Type B pancreatic cell (in vitro differentiated cells): Measurements from ENCODE around the gene STON2. TPM values are rescaled to one million over a fixed set of nuclear protein-coding genes. Genes with fewer than 3 reads are reported as not detected.

Source experiments
- DNase-seq: peaks from one replicate; pipeline ENCODE4 v3.0.0; 2021; ENCODE audit warnings: mixed read lengths; ENCODE audit not compliant: unreplicated experiment; ENCODE audit errors: extremely low spot score
- H3K27ac Mint-ChIP-seq: 2 replicates; pipeline ENCODE4 v1.8.0; 2021; ENCODE audit warnings: mild to moderate bottlenecking, mixed read lengths
- H3K27me3 Mint-ChIP-seq: 2 replicates; pipeline ENCODE4 v1.8.0; 2021; ENCODE audit warnings: mixed read lengths
- H3K36me3 Mint-ChIP-seq: 2 replicates; pipeline ENCODE4 v1.8.0; 2021; ENCODE audit warnings: mixed read lengths
- H3K4me1 Mint-ChIP-seq: one replicate; pipeline ENCODE4 v1.8.0; 2021; ENCODE audit warnings: mixed read lengths; ENCODE audit not compliant: unreplicated experiment
- H3K4me3 Mint-ChIP-seq: 2 replicates; pipeline ENCODE4 v1.8.0; 2021; ENCODE audit warnings: mild to moderate bottlenecking, mixed read lengths
- H3K9me3 Mint-ChIP-seq: 2 replicates; pipeline ENCODE4 v1.8.0; 2021; ENCODE audit warnings: mixed read lengths
- total RNA-seq: library from RNA; stranded (reverse); gene quantifications from 2 replicates; pipeline ENCODE4 v1.2.1, GENCODE V29; 2021; ENCODE audit warnings: low replicate concordance
- TF ChIP-seq, protein P1 (sequence below): fragments of 200-600 bp; sonication (generic); conservative IDR thresholded peaks from 2 replicates; pipeline ENCODE4 v1.5.0; 2021; ENCODE audit warnings: antibody characterized with exemption, mild to moderate bottlenecking

The STON2 gene
- total RNA-seq, 1 donor from 2014 or later = 40.4 TPM

DNA sequence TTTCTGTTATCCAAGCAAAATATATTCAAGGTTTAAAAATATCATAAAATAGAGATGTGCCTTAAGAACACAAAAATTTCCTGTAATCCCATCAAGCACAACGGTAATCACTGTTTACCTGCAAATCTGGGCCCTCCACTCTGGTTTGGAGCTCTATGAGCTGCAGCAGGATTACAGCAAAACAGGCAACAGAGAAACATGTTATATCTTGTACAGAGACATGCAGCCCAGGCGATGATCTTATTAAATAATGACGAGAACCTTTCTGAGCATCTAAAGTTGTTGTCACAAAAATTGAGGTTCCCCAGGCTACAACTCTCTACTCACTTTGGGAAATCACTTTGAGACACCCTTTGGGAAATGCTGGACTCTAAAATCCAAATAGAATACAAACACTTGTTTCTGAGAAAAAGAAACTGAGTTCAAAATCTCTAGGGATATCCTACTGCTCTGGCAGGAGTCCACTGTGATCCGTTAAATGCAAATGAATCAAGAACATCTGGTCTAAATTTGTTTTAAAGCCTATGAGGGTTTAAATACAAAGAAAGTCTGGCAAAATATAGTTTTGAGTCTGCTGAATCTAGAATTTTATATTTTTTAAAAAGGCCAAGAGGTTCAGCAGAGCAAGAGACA lies 36.3 kb downstream of the STON2 start:
- Mint-ChIP-seq H3K9me3 (no peaks in the 10 kb centered on the region), H3K36me3 (no peaks in the 10 kb centered on the region), H3K27ac (no peak overlapping the region), H3K4me1 (peaks cover 8% of the 10 kb centered on the region), H3K27me3 (no peaks in the 10 kb centered on the region), H3K4me3 (no peak overlapping the region)
- TF ChIP-seq, protein P1, sequence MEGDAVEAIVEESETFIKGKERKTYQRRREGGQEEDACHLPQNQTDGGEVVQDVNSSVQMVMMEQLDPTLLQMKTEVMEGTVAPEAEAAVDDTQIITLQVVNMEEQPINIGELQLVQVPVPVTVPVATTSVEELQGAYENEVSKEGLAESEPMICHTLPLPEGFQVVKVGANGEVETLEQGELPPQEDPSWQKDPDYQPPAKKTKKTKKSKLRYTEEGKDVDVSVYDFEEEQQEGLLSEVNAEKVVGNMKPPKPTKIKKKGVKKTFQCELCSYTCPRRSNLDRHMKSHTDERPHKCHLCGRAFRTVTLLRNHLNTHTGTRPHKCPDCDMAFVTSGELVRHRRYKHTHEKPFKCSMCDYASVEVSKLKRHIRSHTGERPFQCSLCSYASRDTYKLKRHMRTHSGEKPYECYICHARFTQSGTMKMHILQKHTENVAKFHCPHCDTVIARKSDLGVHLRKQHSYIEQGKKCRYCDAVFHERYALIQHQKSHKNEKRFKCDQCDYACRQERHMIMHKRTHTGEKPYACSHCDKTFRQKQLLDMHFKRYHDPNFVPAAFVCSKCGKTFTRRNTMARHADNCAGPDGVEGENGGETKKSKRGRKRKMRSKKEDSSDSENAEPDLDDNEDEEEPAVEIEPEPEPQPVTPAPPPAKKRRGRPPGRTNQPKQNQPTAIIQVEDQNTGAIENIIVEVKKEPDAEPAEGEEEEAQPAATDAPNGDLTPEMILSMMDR = no peak
- DNase-seq = no peak

DNA sequence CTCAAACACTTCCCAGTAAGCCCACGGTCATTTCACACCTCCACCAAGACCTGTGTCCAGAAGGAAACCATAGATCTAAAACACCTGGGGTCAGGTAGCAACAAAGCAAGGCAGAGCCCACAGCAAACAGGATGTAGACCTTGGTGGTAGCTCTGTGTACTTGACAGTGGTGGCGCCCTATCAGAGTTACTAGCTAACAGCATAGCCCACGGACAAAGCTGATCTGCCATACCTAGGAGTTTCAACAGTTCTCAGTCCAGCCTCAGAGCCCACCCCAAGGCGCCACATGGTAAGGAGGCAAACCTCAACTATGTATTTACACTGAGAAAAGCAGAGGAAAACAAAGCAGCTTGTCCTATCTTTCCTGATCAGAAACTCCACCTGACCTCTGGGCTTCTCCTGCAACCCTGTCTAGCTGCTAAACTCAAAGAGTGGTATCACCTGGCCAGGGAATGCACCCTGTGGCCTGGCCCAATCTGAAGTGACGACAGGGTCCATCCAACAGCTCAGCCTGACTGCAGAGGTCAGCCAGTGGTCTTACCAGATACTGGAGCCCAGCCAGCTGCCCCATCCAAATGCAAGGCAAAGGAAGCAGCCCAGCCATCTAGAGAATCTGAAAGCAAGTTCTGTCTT lies 46.3 kb downstream of the STON2 start:
- TF ChIP-seq, protein P1 = no peak
- no peaks in the 10 kb centered on the region for H3K27me3 Mint-ChIP-seq
- H3K9me3 Mint-ChIP-seq = no peaks in the 10 kb centered on the region
- H3K4me1 Mint-ChIP-seq = no peaks in the 10 kb centered on the region
- H3K4me3 Mint-ChIP-seq = no peak overlapping the region
- H3K27ac Mint-ChIP-seq = no peak overlapping the region
- H3K36me3 Mint-ChIP-seq = peaks cover 3% of the 10 kb centered on the region
- no peak for DNase-seq

DNA sequence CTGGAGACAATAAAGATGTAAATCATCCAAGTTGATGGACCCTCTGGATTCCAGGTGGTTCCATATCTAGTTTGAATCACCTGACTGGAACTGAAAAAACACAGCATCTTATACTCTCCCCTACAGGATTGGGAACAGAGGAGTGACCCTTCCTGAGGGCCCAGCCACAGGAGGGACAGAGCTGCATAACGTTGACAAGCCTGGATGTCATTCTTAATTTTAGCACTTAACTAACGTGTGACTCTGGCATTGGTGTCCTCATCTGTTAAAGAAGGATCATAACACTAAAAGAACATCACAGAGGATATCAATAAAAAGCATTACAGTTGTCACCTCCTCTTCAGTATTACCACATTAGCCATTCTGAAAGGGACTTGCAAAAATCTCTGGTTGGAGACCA lies 47.7 kb downstream of the STON2 start:
- peaks cover 3% of the 10 kb centered on the region for H3K36me3 Mint-ChIP-seq
- TF ChIP-seq, protein P1 = no peak
- no peaks in the 10 kb centered on the region for H3K4me1 Mint-ChIP-seq
- no peak for DNase-seq
- H3K9me3 Mint-ChIP-seq = no peaks in the 10 kb centered on the region
- no peaks in the 10 kb centered on the region for H3K27me3 Mint-ChIP-seq
- no peak overlapping the region for H3K27ac Mint-ChIP-seq
- H3K4me3 Mint-ChIP-seq = no peak overlapping the region

DNA sequence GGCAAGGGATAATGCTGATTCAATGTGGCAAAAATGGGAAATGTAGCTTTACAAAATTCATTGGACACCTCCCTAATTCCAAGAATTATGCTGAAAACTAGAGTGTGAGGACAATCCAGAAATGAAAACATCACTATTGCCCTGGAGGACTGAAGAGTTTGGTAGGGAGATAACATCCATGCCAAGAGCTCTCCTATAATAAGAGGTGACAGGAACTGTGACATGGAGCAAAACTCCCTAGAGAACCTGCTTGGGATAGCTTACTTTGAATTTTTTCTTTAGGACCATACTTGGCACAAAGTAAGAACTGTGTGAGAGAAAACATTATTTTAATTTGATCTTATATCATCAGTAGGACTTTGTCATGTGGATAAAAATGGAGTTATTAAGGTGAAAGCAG lies 48.9 kb downstream of the STON2 start:
- H3K9me3 Mint-ChIP-seq = no peaks in the 10 kb centered on the region
- H3K4me3 Mint-ChIP-seq = no peak overlapping the region
- H3K4me1 Mint-ChIP-seq = no peaks in the 10 kb centered on the region
- TF ChIP-seq, protein P1 = no peak
- no peak overlapping the region for H3K27ac Mint-ChIP-seq
- no peak for DNase-seq
- H3K27me3 Mint-ChIP-seq = no peaks in the 10 kb centered on the region
- peaks cover 3% of the 10 kb centered on the region for H3K36me3 Mint-ChIP-seq

DNA sequence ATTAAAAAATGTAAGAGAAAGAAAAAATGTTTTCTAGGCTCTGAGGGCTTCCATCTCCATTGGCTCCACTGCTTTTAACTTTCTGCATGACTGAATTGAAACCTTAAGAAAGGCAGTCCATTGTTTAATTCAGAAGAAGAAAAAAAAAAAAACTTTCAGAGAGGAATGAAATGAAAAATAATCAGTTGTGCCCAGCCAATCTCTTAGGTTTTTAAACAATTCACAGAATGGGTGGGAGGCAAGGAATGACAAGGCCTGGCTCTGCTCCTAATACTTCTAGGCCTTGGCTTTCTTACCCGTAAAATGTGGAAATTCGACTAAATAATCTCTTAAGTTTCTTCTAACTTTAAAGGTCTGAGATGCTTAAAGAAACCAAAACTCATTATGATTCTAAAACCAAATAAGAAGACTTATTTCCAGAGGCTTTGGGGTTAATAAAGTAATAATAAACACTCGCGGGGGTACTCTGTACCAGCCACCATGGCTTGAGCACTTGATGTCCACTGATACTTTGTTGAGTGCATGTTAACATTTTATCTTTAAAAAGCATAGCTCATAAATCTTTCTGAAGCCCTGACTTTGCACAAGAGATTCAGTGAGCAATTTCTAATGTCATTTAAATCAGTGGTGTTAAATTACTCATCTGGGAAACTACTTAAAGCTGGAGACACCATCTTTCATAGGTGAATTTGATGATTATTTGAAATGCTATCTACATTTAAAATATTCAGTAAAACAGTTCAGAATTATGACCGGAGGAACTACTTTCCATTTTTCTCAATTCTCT lies 49.6 kb downstream of the STON2 start:
- Mint-ChIP-seq H3K4me3 (no peak overlapping the region), H3K36me3 (peaks cover 3% of the 10 kb centered on the region), H3K4me1 (no peaks in the 10 kb centered on the region), H3K9me3 (no peaks in the 10 kb centered on the region), H3K27ac (no peak overlapping the region), H3K27me3 (no peaks in the 10 kb centered on the region)
- TF ChIP-seq, protein P1 = no peak
- no peak for DNase-seq
